Right lobe of liver (tissue), 6 donors: ENCODE measurements around the gene ZNF556. TPM values are rescaled to one million over a fixed set of nuclear protein-coding genes. Genes with fewer than 3 reads are reported as not detected.

ENCODE experiments used
- ATAC-seq, 4 donors: fragments of 200-7000 bp; cut with Tn5 transposase; one replicate each; pipeline ENCODE4 v1.9.1; 2020; ENCODE audit warnings: mild to moderate bottlenecking in 4 of 4, moderate library complexity in 4 of 4
- DNase-seq, 3 donors: peaks; one replicate each; pipeline ENCODE4 v3.0.0-alpha.2; 2020
- H3K27ac ChIP-seq, 3 donors: fragments of 200-600 bp; one replicate each; pipeline ENCODE4 v1.8.0; 2022
- H3K27me3 ChIP-seq, 2 donors: fragments of 200-600 bp; one replicate each; pipeline ENCODE4 v1.8.0; 2022
- H3K36me3 ChIP-seq, 4 donors: fragments of 200-600 bp; sonication (generic) in 1 of 4; one replicate each; pipeline versions ENCODE4 v1.5.1 to v1.8.0; 2017 to 2022; ENCODE audit warnings: control low read depth in 1 of 4
- H3K4me1 ChIP-seq, 4 donors: fragments of 200-600 bp; sonication (generic) in 1 of 4; one replicate each; pipeline versions ENCODE4 v1.5.1 to v1.8.0; 2017 to 2022; ENCODE audit warnings: control low read depth in 1 of 4
- H3K4me3 ChIP-seq, 3 donors: fragments of 200-600 bp; one replicate each; pipeline ENCODE4 v1.8.0; 2022
- H3K9me3 ChIP-seq, 4 donors: fragments of 200-600 bp; sonication (generic) in 1 of 4; one replicate each; pipeline versions ENCODE4 v1.5.1 to v1.8.0; 2017 to 2022; ENCODE audit warnings: control low read depth in 1 of 4
- CTCF ChIP-seq, 4 donors: fragments of 200-600 bp in 3 of 4; fragments of 450-650 bp in 1 of 4; IDR thresholded peaks; one replicate each; pipeline versions ENCODE4 v1.5.1 to v1.8.0; 2016 to 2022; ENCODE audit warnings: antibody characterized with exemption in 4 of 4, mild to moderate bottlenecking in 2 of 4
- POLR2A ChIP-seq: fragments of 450-650 bp; IDR thresholded peaks from one replicate; pipeline ENCODE4 v1.6.1; 2017; ENCODE audit warnings: antibody characterized with exemption, mild to moderate bottlenecking
- WGBS: methylation state at CpG from one replicate; pipeline ENCODE4 v1.1.6; 2018; ENCODE audit warnings: low coverage, low lambda C conversion rate; ENCODE audit not compliant: insufficient coverage; ENCODE audit errors: missing lambda C conversion rate; 5-methylcytosine and 5-hydroxymethylcytosine counted together
- intact Hi-C, 2 donors: fragments of 100-400 bp; cut with DNase I; formaldehyde crosslinking; loops; one replicate each; pipeline versions ENCODE4 v1.11.2 to v1.14.1; 2022
- total RNA-seq, 6 experiments: library from RNA; depleted of rRNA in 2 of 6; stranded (reverse); fragments of >200 nt in 2 of 6; fragmentation: NEBNext Ultra II Directional in 3 of 6; extraction: Animal tissue kit (Norgen Biotek cat#: 25700) in 3 of 6; gene quantifications; one replicate each; pipeline versions ENCODE4 v1.1.0 to v1.2.4, GENCODE V29; 2016 to 2023
- donor health status: DM: no; HTN: yes; CAD: no.
- donor health status: DM: no; HTN: no; CAD: no.
- donor health status: DM: no; HTN: no; CAD: no.
- donor health status: DM: no; HTN: yes; CAD: no.
- donor health status: DM: no; HTN: yes; CAD: no.

Gene ZNF556
- total RNA-seq, 6 experiments from 2014 or later = not detected

GRCh38 chr19:2850256-2850925 lies 16.7 kb upstream of the ZNF556 start:
- peaks cover 0 to 29% (median 20%) of the 10 kb centered on the region in 4 donors for H3K36me3 ChIP-seq
- intact Hi-C loops = no loop called here
- no peak for ATAC-seq
- WGBS = 81% methylated on average over 3 of the region's 3 CpGs
- no peak overlapping the region for H3K4me3 ChIP-seq
- peaks cover 3 to 56% (median 13%) of the 10 kb centered on the region in 4 donors for H3K9me3 ChIP-seq
- no peaks in the 10 kb centered on the region for H3K4me1 ChIP-seq
- H3K27me3 ChIP-seq = no peaks in the 10 kb centered on the region
- DNase-seq = no peak
- TF ChIP-seq POLR2A (no peak), CTCF (IDR thresholded peaks at IDR 0.05) (no peak)
- no peak overlapping the region for H3K27ac ChIP-seq

GRCh38 chr19:2852598-2852997 lies 14.5 kb upstream of the ZNF556 start:
- Histone ChIP-seq H3K27ac (no peak overlapping the region), H3K36me3 (peaks cover 0 to 29% (median 20%) of the 10 kb centered on the region in 4 donors), H3K27me3 (no peaks in the 10 kb centered on the region), H3K4me1 (no peaks in the 10 kb centered on the region), H3K4me3 (no peak overlapping the region), H3K9me3 (peaks cover 3 to 66% (median 15%) of the 10 kb centered on the region in 4 donors)
- DNase-seq (no peak), ATAC-seq (no peak)
- no peak for TF ChIP-seq POLR2A
- no peak for TF ChIP-seq CTCF (IDR thresholded peaks at IDR 0.05)
- intact Hi-C loops = no loop called here
- WGBS = 100% methylated on average over 6 of the region's 10 CpGs

DNA sequence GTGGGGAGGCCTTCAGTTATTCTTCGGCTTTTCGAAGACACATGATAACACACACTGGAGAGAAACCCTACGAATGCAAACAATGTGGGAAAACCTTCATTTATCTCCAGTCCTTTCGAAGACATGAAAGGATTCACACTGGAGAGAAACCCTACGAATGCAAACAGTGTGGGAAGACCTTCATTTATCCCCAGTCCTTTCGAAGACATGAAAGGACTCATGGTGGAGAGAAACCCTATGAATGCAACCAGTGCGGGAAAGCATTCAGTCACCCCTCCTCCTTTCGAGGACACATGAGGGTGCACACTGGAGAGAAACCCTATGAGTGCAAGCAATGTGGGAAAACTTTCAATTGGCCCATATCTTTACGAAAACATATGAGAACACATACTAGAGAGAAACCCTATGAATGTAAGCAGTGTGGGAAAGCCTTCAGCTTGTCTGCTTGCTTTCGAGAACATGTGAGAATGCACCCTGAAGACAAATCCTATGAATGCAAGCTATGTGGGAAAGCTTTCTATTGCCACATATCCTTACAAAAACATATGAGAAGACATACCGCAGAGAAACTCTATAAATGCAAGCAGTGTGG lies 14.0 kb upstream of the ZNF556 start:
- TF ChIP-seq CTCF (IDR thresholded peaks at IDR 0.05) = no peak
- no peak for TF ChIP-seq POLR2A
- Histone ChIP-seq H3K4me3 (no peak overlapping the region), H3K4me1 (no peaks in the 10 kb centered on the region), H3K27ac (no peak overlapping the region), H3K9me3 (peaks cover 3 to 66% (median 15%) of the 10 kb centered on the region in 4 donors), H3K27me3 (no peaks in the 10 kb centered on the region), H3K36me3 (peaks cover 0 to 29% (median 20%) of the 10 kb centered on the region in 4 donors)
- 91% methylated on average over 11 of the region's 11 CpGs for WGBS
- no peak for ATAC-seq
- DNase-seq = no peak
- intact Hi-C loops = no loop called here

GRCh38 chr19:2854849-2855248 lies 12.3 kb upstream of the ZNF556 start:
- intact Hi-C loops = no loop called here
- no peak for TF ChIP-seq CTCF (IDR thresholded peaks at IDR 0.05)
- no peak for TF ChIP-seq POLR2A
- peaks cover 0 to 29% (median 20%) of the 10 kb centered on the region in 4 donors for H3K36me3 ChIP-seq
- H3K9me3 ChIP-seq = peaks cover 3 to 60% (median 12%) of the 10 kb centered on the region in 4 donors
- no peak overlapping the region for H3K4me3 ChIP-seq
- no peaks in the 10 kb centered on the region for H3K4me1 ChIP-seq
- WGBS = 84% methylated on average over 3 of the region's 3 CpGs
- no peaks in the 10 kb centered on the region for H3K27me3 ChIP-seq
- no peak for ATAC-seq
- H3K27ac ChIP-seq = no peak overlapping the region
- no peak for DNase-seq
